Inferior parietal cortex (tissue), 1 donor: ENCODE measurements around the gene SMARCA1.
A peak's percentile ranks its signal among the peaks of the same experiment; 100 is the strongest.
"Not testable (repeated sequence)": the region's sequence is repeated elsewhere in the genome, so short reads cannot be mapped to it uniquely, and the experiment has no call there.

Source experiments
- DNase-seq: peaks from one replicate; pipeline ENCODE4 v3.0.0-alpha.2; 2016; ENCODE audit errors: extremely low spot score

The SMARCA1 gene

GRCh38 chrX:129523079-129523911 lies at the start of gene SMARCA1:
SMARCA1 (minus strand) TSS chrX:129523490; CDS start chrX:129523370, 120 bp downstream.
- DNase-seq, result no peak

- no peak for DNase-seq
These were observed 49.1 kb upstream of the SMARCA1 start for GRCh38 chrX:129572422-129572821.

- DNase-seq, result no peak
These were observed 45.1 kb upstream of the SMARCA1 start for GRCh38 chrX:129568349-129568748.

GRCh38 chrX:129566073-129566472 lies 42.8 kb upstream of the SMARCA1 start:
- no peak for DNase-seq

GRCh38 chrX:129565046-129565650 lies 41.9 kb upstream of the SMARCA1 start:
- DNase-seq, result no peak

GRCh38 chrX:129564345-129564744 lies 41.1 kb upstream of the SMARCA1 start:
- not testable (repeated sequence) for DNase-seq

- no peak for DNase-seq
These were observed 38.2 kb upstream of the SMARCA1 start for GRCh38 chrX:129561453-129561852.

GRCh38 chrX:129559783-129560182 lies 36.5 kb upstream of the SMARCA1 start:
- no peak for DNase-seq

GRCh38 chrX:129557844-129558480 lies 34.7 kb upstream of the SMARCA1 start:
- no peak for DNase-seq

- DNase-seq, result no peak
These were observed 33.6 kb upstream of the SMARCA1 start for GRCh38 chrX:129556806-129557315.

- DNase-seq, result not testable (repeated sequence)
These were observed 31.5 kb upstream of the SMARCA1 start for GRCh38 chrX:129554816-129555215.

GRCh38 chrX:129553619-129554288 lies 30.5 kb upstream of the SMARCA1 start:
- no peak for DNase-seq

- no peak for DNase-seq
These were observed 25.8 kb upstream of the SMARCA1 start for GRCh38 chrX:129549124-129549523.

- DNase-seq, result no peak
These were observed 22.1 kb upstream of the SMARCA1 start for GRCh38 chrX:129545408-129545807.

GRCh38 chrX:129544780-129545179 lies 21.5 kb upstream of the SMARCA1 start:
- DNase-seq, result no peak

- no peak for DNase-seq
These were observed 17.5 kb upstream of the SMARCA1 start for GRCh38 chrX:129540722-129541184.

- DNase-seq, result peak; percentile 52
These were observed 16.9 kb upstream of the SMARCA1 start, which contains the start of gene OCRL for GRCh38 chrX:129540068-129540653. OCRL (plus strand) TSS chrX:129540259; CDS start chrX:129540440, 181 bp downstream.

- DNase-seq, result no peak
These were observed 11.7 kb upstream of the SMARCA1 start for GRCh38 chrX:129534816-129535578.

- no peak for DNase-seq
These were observed 7.8 kb upstream of the SMARCA1 start for GRCh38 chrX:129531132-129531531.

- DNase-seq, result no peak
These were observed 7.1 kb upstream of the SMARCA1 start for GRCh38 chrX:129530410-129530809.
